ENCODE results near the gene FUT2.
"Not testable (repeated sequence)": the region's sequence is repeated elsewhere in the genome, so short reads cannot be mapped to it uniquely, and the experiment has no call there.

Gene FUT2

DNA sequence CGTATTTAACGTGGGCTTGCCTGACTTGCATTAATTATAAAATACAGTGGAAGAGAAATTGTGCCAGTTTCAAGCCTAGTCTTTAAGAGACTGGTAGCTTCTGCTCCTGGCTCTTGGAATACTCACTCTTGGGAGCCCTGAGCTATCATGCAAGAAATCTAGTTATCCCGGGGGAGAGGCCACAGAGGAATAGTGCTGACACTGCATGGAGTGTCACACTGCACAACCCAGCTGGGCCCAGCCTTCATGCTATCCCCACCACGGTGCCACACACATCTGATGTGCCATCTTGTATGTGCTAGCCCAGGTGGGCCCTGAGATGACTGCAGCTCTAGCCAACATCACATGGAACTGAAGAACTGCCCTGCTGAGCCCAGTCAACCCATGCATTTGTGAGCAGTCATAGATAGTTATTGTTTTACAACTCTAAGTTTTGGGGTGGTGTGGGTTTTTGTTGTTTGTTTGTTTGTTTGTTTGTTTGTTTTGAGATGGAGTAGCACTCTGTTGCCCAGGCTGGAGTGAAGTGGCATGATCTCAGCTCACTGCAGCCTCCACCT lies 15.4 kb downstream of the FUT2 start:
- H3K36me3 Mint-ChIP-seq: no peaks in the 10 kb centered on the region
- peaks cover 23% of the 10 kb centered on the region for H3K4me1 Mint-ChIP-seq
- H3K4me3 Mint-ChIP-seq: no peak overlapping the region
- ATAC-seq (no peak), DNase-seq (ENCODE audit: low spot score in 2 of 2) (no peak)
- no peak overlapping the region for H3K27ac Mint-ChIP-seq
- H3K9me3 Mint-ChIP-seq: no peaks in the 10 kb centered on the region

DNA sequence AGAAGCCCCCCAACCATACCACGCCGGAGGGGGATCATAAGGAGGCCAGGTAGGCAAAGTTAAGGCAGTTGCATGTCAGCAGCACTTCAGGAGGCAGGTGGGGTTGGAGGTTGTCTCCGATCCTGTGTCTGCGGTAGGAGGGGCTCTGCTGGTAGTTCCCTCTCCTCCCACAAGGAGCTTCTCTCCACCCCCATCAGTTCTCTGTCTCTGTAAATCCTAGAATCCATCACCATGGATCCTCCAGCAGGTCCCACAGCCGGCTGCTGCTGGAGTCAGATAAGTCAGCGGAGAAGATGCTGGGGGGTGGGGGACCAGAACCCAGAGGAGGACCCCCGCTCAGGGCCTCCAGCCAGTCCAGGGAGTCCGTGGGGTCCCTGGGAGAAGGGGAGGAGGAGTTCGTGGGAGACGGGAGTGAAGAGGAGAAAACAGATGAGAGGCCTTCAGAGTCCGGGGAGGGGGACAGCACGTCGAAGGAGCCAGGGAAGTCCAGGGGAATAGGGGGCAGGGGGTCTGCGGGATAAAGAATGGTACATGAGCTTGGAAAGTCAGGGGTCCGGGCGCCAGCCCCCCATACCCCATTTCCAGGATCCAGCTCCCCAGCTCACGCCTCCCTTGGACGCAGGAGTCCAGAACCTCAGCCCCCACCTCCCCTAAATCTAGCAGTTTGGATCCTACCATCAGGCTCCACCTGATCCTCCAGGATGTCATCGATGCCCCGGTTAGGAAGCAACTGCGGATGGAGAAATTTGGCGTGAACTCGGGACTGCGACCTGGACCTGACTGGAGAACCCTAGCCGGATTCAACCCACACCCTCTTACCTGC lies 17.5 kb downstream of the FUT2 start:
- ATAC-seq: no peak
- no peaks in the 10 kb centered on the region for H3K9me3 Mint-ChIP-seq
- H3K27ac Mint-ChIP-seq: peak overlapping the region; percentile 11
- peak overlapping the region; percentile 79 for H3K4me3 Mint-ChIP-seq
- H3K36me3 Mint-ChIP-seq: no peaks in the 10 kb centered on the region
- H3K4me1 Mint-ChIP-seq: peaks cover 23% of the 10 kb centered on the region
- no peak for DNase-seq (ENCODE audit: low spot score in 2 of 2)

DNA sequence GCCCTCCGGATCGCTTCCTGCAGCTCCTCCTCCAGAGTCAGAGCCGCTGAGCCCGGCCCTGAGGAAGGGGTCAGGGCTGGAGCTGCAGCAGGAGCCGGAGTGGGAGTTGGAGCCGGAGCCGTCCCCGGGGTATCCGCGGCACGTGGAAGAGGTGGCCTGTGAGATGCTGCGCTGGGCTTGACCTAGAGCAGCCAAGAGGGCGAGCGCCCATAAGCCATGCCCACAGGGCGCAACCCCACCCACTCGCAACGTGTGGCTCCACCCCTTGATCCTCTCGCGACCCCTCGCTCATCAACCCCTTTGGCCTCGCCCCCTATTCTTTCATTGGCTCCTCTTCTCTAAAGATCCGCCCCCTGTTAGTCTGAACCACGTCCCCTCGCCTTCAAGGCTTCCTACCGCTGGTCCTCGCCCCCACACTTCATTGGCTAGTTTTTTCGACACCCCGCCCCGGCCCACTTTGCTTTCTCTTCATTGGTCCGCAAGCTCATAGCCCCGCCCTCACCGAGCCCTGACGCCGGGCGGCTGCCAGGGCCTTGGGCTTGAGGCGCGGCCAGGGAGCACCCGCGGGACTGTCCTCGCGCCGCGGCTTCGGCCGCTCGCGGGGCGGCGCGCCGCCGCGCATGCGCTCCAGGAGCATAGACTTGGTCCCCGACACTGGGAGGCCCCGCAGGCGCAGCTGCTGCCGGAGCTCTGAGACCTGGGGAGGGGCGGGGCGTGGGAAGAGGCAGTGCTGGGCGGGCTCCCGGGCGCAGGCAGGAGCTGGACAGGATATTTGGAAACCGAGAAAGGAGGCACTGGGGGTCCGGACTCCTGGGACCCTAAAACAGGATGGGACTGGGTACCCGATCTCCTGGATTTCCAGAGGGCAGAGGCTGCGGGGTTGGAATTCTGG lies 18.3 kb downstream of the FUT2 start:
- DNase-seq (ENCODE audit: low spot score in 2 of 2) (peak; percentile 94 to 98), ATAC-seq (peak; percentile 94)
- peak overlapping the region; percentile 79 for H3K4me3 Mint-ChIP-seq
- peaks cover 23% of the 10 kb centered on the region for H3K4me1 Mint-ChIP-seq
- H3K9me3 Mint-ChIP-seq: no peaks in the 10 kb centered on the region
- peak overlapping the region; percentile 85 for H3K27ac Mint-ChIP-seq
- H3K36me3 Mint-ChIP-seq: no peaks in the 10 kb centered on the region

DNA sequence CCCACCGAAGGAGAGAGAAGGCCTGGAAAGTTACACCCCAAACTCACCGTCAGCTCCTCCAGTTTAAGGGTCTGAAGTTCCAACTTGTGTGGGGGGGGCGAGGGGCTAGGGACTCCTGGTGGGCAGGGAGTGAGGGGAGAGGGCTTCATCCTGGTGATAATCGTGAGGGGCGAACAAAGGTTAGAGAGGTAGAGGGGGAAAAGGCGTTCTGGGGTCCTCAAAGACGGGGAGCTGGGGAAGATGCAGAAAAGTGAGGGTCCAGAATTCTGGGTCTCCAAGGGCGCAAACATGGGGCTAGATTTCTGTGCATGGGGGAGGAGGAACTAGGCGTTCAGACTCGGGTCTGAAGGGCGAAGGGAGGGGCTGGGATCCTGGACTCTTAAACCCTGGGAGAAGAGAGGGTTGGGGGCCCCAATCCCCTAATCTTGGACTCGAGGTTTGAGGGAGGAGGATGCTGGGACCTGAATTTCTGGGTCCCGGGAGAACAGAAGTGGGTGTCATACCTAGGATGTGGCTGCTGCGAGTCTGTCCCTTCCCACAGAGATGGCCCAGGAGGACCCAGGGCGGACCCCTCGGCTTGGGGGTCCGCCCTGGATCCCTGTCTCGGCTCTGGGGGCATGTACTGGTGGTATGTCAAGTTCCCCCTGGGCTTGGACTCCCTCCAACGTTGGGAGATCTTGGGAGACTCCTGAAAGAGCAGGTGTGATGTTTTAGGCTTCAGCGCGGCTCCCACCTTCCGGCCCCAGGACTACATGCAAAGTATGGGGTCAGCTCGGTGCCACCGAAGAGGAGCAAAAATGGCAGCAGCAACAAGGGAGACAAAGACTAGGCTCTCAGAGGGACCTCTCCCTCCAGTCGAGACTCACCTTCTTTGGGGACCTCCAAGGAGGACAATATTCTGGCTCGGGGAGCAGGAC lies 19.2 kb downstream of the FUT2 start:
- Mint-ChIP-seq H3K9me3 (no peaks in the 10 kb centered on the region), H3K4me1 (peaks cover 23% of the 10 kb centered on the region), H3K27ac (peak overlapping the region; percentile 85), H3K4me3 (peak overlapping the region; percentile 79), H3K36me3 (no peaks in the 10 kb centered on the region)
- ATAC-seq (no peak), DNase-seq (ENCODE audit: low spot score in 2 of 2) (no peak)

DNA sequence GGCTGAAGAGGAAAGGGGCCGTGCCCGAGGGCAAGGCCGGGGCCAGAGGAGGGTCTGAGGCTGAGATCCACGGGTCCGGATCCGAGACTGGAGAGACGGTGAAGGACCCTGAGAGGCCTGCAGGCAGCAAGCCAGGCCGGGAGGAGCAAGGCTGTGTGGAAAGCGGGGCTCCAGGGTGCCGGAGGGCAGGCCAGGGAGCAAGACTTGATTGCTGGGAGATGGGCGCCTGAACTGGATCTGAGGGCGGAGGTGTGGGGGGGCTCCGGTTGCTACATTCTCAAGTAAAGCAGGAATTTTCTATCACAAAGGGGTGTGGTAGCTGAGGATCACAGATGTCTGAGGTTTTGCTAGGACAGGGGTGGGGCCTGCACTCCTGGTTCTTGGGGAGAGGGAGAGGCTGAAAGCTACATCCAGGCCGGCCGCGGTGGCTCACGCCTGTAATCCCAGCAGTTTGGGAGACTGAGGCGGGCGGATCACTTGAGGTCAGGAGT lies 20.0 kb downstream of the FUT2 start:
- no peak for ATAC-seq
- peak overlapping the region; percentile 79 for H3K4me3 Mint-ChIP-seq
- no peak for DNase-seq (ENCODE audit: low spot score in 2 of 2)
- no peaks in the 10 kb centered on the region for H3K9me3 Mint-ChIP-seq
- H3K36me3 Mint-ChIP-seq: peaks cover 2% of the 10 kb centered on the region
- peaks cover 28% of the 10 kb centered on the region for H3K4me1 Mint-ChIP-seq
- no peak overlapping the region for H3K27ac Mint-ChIP-seq

DNA sequence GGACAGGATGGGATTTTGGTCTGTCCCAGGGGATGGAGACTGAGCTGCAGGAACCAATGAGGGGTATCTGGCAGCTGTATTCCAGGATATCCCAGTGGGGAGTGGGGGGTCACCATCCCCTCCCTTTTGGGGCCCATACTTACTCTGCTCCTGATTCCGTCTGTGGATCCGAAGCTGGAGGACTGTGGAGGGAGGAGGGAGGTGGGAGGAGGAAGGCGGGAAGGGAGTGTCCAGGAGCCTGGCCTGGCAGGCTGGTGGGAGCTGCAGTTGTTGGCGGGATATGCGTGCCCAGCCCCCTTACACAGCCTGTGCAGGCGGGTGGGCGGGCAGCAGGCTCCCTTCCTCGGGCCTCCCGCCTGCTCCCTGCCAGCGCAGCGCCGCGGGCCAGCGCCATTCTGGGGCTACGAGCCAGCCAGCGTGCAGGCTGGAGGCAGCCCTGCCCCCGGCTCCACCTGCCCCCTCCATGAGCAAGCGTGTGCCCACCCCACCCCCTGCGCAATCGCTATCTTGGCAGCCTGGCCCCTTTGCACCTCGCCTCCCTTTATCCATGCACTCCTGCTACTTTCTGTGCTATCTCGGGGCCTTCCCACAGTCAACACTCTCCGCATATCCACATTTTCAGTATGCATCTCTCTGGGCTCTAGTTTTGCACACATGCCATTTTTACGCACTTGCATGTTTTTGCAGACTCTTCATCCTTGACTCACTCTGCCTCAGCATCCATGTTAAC lies 21.0 kb downstream of the FUT2 start:
- H3K9me3 Mint-ChIP-seq: no peaks in the 10 kb centered on the region
- no peak for ATAC-seq
- H3K36me3 Mint-ChIP-seq: peaks cover 6% of the 10 kb centered on the region
- H3K4me3 Mint-ChIP-seq: no peak overlapping the region
- no peak for DNase-seq (ENCODE audit: low spot score in 2 of 2)
- H3K27ac Mint-ChIP-seq: no peak overlapping the region
- peaks cover 34% of the 10 kb centered on the region for H3K4me1 Mint-ChIP-seq

DNA sequence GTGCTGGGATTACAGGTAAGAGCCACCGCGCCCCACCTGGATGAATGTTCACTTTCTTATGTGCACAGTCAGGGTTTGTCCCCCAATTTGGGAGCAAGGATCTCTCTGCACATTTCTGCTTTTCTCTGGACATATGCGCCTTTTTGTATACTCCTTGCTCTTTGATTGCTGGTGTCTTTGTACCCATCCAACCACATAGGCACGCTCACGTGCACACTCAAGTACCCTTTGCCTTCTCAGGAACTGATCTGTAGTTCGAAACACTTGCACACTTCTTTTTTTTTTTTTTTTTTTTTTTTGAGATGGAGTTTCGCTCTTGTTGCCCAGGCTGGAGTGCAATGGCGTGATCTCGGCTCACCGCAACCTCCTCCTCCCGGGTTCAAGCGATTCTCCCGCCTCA lies 22.3 kb downstream of the FUT2 start:
- not testable (repeated sequence) for H3K9me3 Mint-ChIP-seq

DNA sequence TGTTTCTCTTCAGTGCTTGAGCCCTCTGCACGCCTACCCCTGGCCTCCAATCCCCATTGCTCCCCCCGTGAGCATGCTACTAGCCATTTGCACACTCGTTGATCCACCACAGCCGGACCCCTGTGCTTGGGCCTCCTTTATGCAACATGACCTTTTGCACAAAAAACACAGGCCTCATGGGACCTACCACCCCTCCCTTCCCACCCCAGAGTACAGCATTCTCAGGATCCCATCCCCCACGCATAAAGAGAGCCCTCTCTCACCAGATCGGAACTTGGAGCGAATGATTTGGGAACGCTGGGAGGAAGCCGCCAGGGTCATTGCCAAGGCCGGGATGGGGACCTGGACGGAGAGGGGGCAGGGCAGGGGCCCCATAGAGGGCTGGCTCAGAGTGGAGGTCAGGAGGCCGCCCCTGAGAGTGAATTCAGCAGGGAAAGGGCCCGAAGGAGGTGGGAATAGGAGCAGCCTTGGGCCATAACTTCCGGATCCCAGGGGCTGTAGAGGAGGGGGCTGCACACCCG lies 23.0 kb downstream of the FUT2 start:
- ATAC-seq (no peak), DNase-seq (ENCODE audit: low spot score in 2 of 2) (no peak)
- Mint-ChIP-seq H3K4me3 (no peak overlapping the region), H3K4me1 (peaks cover 23% of the 10 kb centered on the region), H3K27ac (peak overlapping the region; percentile 50), H3K36me3 (peaks cover 6% of the 10 kb centered on the region), H3K9me3 (no peaks in the 10 kb centered on the region)

More for the DNA sequence above, 22.3 kb downstream of the FUT2 start:
- H3K27ac Mint-ChIP-seq; H3K4me3 Mint-ChIP-seq; H3K36me3 Mint-ChIP-seq; DNase-seq (ENCODE audit: low spot score in 2 of 2); ATAC-seq: not testable (repeated sequence)
- H3K4me1 Mint-ChIP-seq: peaks cover 29% of the 10 kb centered on the region

DNA sequence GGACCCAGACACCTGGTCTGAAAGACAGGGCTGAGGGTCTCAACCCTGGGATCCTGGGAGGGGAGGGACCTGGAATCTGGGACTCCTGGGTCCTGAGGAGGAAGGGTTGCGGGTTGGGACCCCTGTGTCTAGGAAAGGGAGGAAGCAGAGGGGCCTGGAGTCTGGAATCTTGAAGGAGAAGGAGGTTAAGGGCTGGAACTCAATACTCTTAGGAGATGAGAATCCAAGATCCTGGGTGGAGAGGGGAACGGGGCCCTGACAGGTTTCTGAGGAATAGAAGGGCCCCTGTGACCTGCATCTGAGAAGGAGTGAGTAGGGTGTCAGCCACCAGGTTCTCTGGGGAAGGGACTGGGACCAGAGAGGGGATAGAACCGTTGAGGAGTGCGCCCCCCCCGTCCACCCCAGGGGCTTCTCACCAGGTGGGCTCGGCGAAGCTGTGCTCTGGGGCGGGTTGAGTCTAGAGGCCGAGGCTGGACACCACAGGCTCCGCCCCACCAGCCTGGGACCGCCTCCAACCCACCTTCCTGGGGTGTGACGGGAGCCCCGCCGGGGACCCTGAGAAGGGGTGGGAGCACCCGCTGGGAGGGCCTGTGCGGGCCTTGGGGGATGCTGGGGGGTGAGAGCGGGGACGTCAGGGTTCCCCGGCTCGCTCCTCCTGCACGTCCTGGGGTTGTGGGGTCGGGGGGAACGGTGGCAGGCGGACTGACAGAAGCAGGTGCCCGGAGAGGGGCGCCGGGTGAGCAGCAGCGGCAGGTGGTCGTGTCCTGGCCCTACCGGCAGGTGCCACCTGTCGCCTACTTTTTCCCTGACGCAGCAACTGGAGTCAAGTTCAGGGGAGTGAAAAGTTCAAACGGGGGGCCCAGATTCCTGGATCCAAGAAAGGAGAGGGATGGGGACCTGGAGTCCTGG lies 23.7 kb downstream of the FUT2 start, which contains the start of gene MAMSTR:
TSS of gene MAMSTR (minus strand) at position 463 of the 909 bp plus-strand sequence. CDS start 694 bp downstream, outside the sequence.
- Mint-ChIP-seq H3K27ac (peak within 1 kb of the TSS; percentile 96), H3K9me3 (no peaks in the 10 kb centered on the region), H3K36me3 (peaks cover 6% of the 10 kb centered on the region), H3K4me3 (peak within 1 kb of the TSS; percentile 86), H3K4me1 (peaks cover 21% of the 10 kb centered on the region)
- no peak for DNase-seq (ENCODE audit: low spot score in 2 of 2)
- no peak for ATAC-seq

DNA sequence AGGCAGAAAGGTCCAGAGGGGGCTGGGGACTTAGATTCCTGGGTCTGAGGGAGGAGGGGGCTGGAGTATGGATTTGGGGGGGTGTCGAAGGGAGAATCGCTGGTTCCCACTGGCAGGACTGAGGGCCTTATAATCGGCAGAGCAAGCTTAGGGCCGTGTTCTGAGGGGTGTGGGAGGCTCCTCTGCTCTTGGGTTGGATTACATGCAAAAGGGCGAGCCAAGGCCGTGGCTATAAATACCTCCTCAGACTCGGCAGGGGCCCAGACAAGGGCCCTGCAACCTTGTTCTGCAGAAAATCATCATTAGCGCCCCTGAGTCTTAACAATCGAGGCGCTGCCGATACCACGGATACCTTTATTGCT lies 24.5 kb downstream of the FUT2 start:
- Mint-ChIP-seq H3K4me3 (peak overlapping the region; percentile 86), H3K4me1 (peaks cover 21% of the 10 kb centered on the region), H3K9me3 (peaks cover 6% of the 10 kb centered on the region), H3K36me3 (peaks cover 6% of the 10 kb centered on the region), H3K27ac (peak overlapping the region; percentile 96)
- DNase-seq (ENCODE audit: low spot score in 2 of 2): no peak
- peak; percentile 2 for ATAC-seq

DNA sequence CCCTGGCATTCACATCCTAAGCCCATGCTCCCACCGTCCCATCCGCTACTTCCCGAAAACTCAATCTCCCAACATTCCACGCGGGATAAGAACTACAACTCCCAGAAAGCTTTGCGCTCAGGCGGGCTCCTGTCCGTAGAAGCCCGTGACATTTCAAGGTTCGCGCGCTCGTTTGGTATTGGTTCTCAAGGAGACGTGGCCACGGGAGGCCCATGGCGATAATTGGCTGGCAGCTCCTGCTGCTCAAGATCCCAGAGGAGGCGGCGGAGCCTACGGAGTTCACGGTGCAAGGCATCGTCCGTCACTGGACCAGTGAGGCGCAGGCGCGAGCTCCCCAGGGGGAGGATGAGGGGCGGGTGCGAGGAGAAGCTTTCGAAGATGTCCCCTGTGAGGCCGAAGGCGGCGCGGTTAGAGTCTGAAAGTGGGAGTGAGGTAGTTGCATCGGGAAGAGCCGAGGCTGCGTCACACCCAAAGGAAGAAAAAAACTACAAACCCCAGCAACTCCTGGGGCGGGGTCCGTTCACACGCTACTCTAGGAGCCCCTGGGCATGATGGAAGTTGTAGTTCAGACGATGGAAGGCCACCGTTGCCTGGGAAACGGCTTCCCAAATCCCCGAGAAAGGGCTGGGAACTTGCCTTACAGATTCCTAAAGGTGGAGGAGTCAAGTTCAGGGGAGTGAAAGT lies 25.0 kb downstream of the FUT2 start:
- H3K4me3 Mint-ChIP-seq: peak overlapping the region; percentile 86

DNA sequence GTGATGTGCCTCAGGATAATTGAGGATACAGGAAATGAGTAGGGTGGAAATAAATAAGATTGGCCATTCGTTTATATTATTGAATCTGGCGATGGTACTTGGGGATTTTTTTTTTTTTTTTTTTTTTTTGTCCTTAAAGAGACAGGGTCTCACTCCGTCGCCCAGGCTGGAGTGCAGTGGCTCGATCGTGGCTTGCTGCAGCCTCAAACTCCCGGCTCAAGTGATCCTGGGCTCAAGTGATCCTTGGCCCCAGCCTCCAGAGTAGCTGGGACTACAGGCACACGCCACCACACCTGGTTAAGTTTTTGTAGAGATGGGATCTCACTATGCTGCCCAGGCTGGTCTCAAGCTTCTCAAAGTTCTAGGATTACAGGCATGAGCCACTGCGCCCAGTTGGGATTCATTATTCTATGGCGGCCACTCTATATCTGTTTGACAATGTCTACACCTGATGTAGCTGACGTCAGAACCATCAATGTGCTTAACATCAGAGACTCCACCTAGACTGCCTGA lies 26.5 kb downstream of the FUT2 start:
- peaks cover 15% of the 10 kb centered on the region for H3K9me3 Mint-ChIP-seq
- H3K4me3 Mint-ChIP-seq: no peak overlapping the region
- no peak for ATAC-seq
- H3K27ac Mint-ChIP-seq: no peak overlapping the region
- no peak for DNase-seq (ENCODE audit: low spot score in 2 of 2)
- H3K4me1 Mint-ChIP-seq: peaks cover 33% of the 10 kb centered on the region
- peaks cover 6% of the 10 kb centered on the region for H3K36me3 Mint-ChIP-seq

More for the DNA sequence above, 25.0 kb downstream of the FUT2 start:
- peak overlapping the region; percentile 96 for H3K27ac Mint-ChIP-seq
- peak; percentile 95 for ATAC-seq
- peaks cover 10% of the 10 kb centered on the region for H3K9me3 Mint-ChIP-seq
- DNase-seq (ENCODE audit: low spot score in 2 of 2): peak; percentile 80 to 95
- H3K36me3 Mint-ChIP-seq: peaks cover 6% of the 10 kb centered on the region
- H3K4me1 Mint-ChIP-seq: peaks cover 24% of the 10 kb centered on the region

All from stimulated activated effector memory CD8-positive, alpha-beta T cell treated with anti-CD3 and anti-CD28 coated beads, Interleukin-12 subunit alpha, Interleukin-12 subunit beta, amount 100 ng/mL, for 72 hours (primary cell).